ENCODE measurements around the gene LRWD1.

DNA sequence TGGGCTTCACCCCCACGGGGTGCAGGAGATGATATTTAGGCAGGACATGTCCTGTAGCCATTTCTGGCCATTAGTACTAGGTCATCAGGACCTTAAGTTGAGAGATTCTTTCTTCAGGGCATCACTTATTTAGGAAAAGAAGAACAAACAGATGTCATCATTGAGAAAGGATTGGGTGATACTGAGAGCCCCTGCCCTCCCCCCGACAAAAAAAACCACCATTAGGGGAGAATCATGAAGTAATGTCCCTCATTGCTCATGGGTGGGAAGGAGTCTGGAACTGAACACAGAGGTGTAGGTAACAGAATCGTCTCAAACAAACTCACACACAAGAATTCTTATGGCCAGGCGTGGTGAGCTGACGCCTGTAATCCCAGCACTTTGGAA, 37.8 kb upstream of the LRWD1 start:
- no peak for TF ChIP-seq NCOA2 (CRISPR knock-in tag; IDR thresholded peaks at IDR 0.05)
- no peak for TF ChIP-seq TEAD2 (CRISPR knock-in tag; IDR thresholded peaks at IDR 0.05)
- TF ChIP-seq, protein P1, sequence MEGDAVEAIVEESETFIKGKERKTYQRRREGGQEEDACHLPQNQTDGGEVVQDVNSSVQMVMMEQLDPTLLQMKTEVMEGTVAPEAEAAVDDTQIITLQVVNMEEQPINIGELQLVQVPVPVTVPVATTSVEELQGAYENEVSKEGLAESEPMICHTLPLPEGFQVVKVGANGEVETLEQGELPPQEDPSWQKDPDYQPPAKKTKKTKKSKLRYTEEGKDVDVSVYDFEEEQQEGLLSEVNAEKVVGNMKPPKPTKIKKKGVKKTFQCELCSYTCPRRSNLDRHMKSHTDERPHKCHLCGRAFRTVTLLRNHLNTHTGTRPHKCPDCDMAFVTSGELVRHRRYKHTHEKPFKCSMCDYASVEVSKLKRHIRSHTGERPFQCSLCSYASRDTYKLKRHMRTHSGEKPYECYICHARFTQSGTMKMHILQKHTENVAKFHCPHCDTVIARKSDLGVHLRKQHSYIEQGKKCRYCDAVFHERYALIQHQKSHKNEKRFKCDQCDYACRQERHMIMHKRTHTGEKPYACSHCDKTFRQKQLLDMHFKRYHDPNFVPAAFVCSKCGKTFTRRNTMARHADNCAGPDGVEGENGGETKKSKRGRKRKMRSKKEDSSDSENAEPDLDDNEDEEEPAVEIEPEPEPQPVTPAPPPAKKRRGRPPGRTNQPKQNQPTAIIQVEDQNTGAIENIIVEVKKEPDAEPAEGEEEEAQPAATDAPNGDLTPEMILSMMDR (CRISPR knock-in tag; IDR thresholded peaks at IDR 0.05) = no peak
- TF ChIP-seq ZNF749 (CRISPR knock-in tag; IDR thresholded peaks at IDR 0.05; ENCODE audit: borderline replicate concordance) = no peak
- no peak for TF ChIP-seq ZNF883 (CRISPR knock-in tag; IDR thresholded peaks at IDR 0.05; ENCODE audit: not compliant biosample characterization)
- no peak for TF ChIP-seq RAD21 (CRISPR knock-in tag; IDR thresholded peaks at IDR 0.05)
- TF ChIP-seq, protein P2, sequence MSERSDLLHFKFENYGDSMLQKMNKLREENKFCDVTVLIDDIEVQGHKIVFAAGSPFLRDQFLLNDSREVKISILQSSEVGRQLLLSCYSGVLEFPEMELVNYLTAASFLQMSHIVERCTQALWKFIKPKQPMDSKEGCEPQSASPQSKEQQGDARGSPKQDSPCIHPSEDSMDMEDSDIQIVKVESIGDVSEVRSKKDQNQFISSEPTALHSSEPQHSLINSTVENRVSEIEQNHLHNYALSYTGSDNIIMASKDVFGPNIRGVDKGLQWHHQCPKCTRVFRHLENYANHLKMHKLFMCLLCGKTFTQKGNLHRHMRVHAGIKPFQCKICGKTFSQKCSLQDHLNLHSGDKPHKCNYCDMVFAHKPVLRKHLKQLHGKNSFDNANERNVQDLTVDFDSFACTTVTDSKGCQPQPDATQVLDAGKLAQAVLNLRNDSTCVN (CRISPR knock-in tag; IDR thresholded peaks at IDR 0.05; ENCODE audit: borderline replicate concordance) = no peak
- TF ChIP-seq, protein P3, sequence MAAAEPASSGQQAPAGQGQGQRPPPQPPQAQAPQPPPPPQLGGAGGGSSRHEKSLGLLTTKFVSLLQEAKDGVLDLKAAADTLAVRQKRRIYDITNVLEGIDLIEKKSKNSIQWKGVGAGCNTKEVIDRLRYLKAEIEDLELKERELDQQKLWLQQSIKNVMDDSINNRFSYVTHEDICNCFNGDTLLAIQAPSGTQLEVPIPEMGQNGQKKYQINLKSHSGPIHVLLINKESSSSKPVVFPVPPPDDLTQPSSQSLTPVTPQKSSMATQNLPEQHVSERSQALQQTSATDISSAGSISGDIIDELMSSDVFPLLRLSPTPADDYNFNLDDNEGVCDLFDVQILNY (CRISPR knock-in tag; conservative IDR thresholded peaks at IDR 0.05) = no peak
- TF ChIP-seq POLR2AphosphoS2 (IDR thresholded peaks at IDR 0.05; ENCODE audit: low read depth, low read length) = no peak
- TF ChIP-seq ZNF7 (CRISPR knock-in tag; IDR thresholded peaks at IDR 0.05) = no peak
- TF ChIP-seq ARNTL (CRISPR knock-in tag; IDR thresholded peaks at IDR 0.05) = no peak
- TF ChIP-seq TRIM24 (CRISPR knock-in tag; IDR thresholded peaks at IDR 0.05) = no peak
